ENCODE results near the gene FTCD. TPM values are rescaled to one million over a fixed set of nuclear protein-coding genes. Genes with fewer than 3 reads are reported as not detected.

Gene FTCD
- total and polyA plus RNA-seq, 9 of the 15 experiments (the other 6 are each of a cell fraction or from before 2014, with no cell fraction given): 0.11 to 1.6 (median 0.67) TPM; not detected in 5

GRCh38 chr21:46173573-46173972, 18.2 kb upstream of the FTCD start:
- intact Hi-C loops (cut with micrococcal nuclease) (no loop called here), in situ Hi-C loops (cut with MboI) (no loop called here)
- peak in 1 of 4 experiments; percentile 0 for DNase-seq (ENCODE audit: extremely low read depth in 1 of 4, low spot score in 3 of 4)
- CTCF ChIA-PET (ENCODE audit: low intra/inter-chr PET ratio): no interaction called here
- Histone ChIP-seq H3K36me3 (ENCODE audit: control insufficient read depth, insufficient read depth, low read length) (peaks cover 16% of the 10 kb centered on the region; the same call in 2 of the 3 replicates), H4K20me1 (replicated peaks; ENCODE audit: control insufficient read depth, insufficient read depth, low read length) (peaks cover 17% of the 10 kb centered on the region; the same call in 1 of the 2 replicates), H3K9me3 (replicated peaks; ENCODE audit: control insufficient read depth, insufficient read depth, low read depth, low read length) (no peaks in the 10 kb centered on the region), H3K79me2 (ENCODE audit: control insufficient read depth, insufficient read depth, low read length) (peaks cover 75% of the 10 kb centered on the region), H2AFZ (ENCODE audit: low read depth, low read length) (no peak overlapping the region), H3K27ac (ENCODE audit: extremely low read depth, low read depth, low read length) (no peak overlapping the region), H3K9ac (ENCODE audit: insufficient read depth in 1 of 2, low read depth in 2 of 2, low read length in 2 of 2) (peak overlapping the region in 1 of 2 experiments; percentile 82; a peak in 2 of 4 replicates), H3K4me3 (no peak overlapping the region), H3K9me1 (ENCODE audit: control insufficient read depth, insufficient read depth, low read length) (peaks cover 5% of the 10 kb centered on the region), H3K4me1 (replicated peaks in 1 of 2; ENCODE audit: control insufficient read depth in 2 of 2, insufficient read depth in 2 of 2, low read length in 2 of 2) (peaks cover 2 to 20% of the 10 kb centered on the region in 2 experiments; a peak in 4 of 5 replicates), H3K4me2 (ENCODE audit: insufficient read depth, low read length) (no peak overlapping the region), H3K27me3 (ENCODE audit: control insufficient read depth in 2 of 2, insufficient read depth in 2 of 2, low read length in 2 of 2) (no peaks in the 10 kb centered on the region)
- POLR2A ChIA-PET: interaction anchor here (0.6 to 0.9 kb wide), 3 partner anchors 12 to 197 kb away, joined by 3 to 4 read pairs (median 3); no protein-coding TSS in a partner anchor
- 83% methylated on average over 1 of the region's 1 CpG for WGBS (ENCODE audit: insufficient coverage, low coverage, missing lambda C conversion rate)
- FAIRE-seq: no peak
- TF ChIP-seq SFPQ (IDR thresholded peaks at IDR 0.05; ENCODE audit: low read depth, low read length): no peak
- TF ChIP-seq MECOM (CRISPR knock-in tag; IDR thresholded peaks at IDR 0.05): no peak
- no peak for TF ChIP-seq BRD4 (IDR thresholded peaks at IDR 0.05)
- no peak for TF ChIP-seq SNRNP70 (optimal IDR thresholded peaks at IDR 0.05; ENCODE audit: low read depth, low read length)
- TF ChIP-seq U2AF1 (optimal IDR thresholded peaks at IDR 0.05; ENCODE audit: low read depth, low read length): no peak
- BruUV-seq (replicated peaks): no TSS peak
- ATAC-seq: peak; percentile 22; the same call in 1 of the 3 replicates
